HepG2 (cell line): ENCODE measurements around the gene MTMR3. TPM values are rescaled to one million over a fixed set of nuclear protein-coding genes. Genes with fewer than 3 reads are reported as not detected.

Experiments used
- ATAC-seq: fragments of 200-7000 bp; cut with Tn5 transposase; 3 replicates; pipeline ENCODE4 v1.9.1; 2020; ENCODE audit warnings: mild to moderate bottlenecking, moderate library complexity
- BruUV-seq: library from RNA; stranded (reverse); fragments of 400-500 nt; replicated peaks from 2 replicates; lab custom pipeline; 2021; lab: Mats Ljungman, UMichigan
- CTCF ChIA-PET: fragments of 300-600 bp; formaldehyde crosslinking; extraction: SDS; loops from one replicate; lab custom pipeline; 2021; ENCODE audit warnings: low total read pairs, inconsistent platforms, low intra/inter-chr PET ratio; lab: Yijun Ruan, JAX
- POLR2A ChIA-PET: fragments of 350-600 bp; sonication (Branson Sonifier 250); formaldehyde crosslinking; loops from one replicate; lab custom pipeline; 2020; ENCODE audit warnings: antibody characterized with exemption, inconsistent platforms; lab: Yijun Ruan, JAX
- DNase-seq: peaks from one replicate; pipeline ENCODE4 v3.0.0-alpha.2; 2015; ENCODE audit warnings: low spot score
- FAIRE-seq: peaks from 3 replicates; lab custom pipeline; 2011; peaks lifted over from hg19 to GRCh38; lab: Jason Lieb, UNC
- H2AFZ ChIP-seq: one replicate; pipeline ENCODE4 v1.6.1; 2011; ENCODE audit warnings: low read length, inconsistent platforms
- H3K27ac ChIP-seq: fragments of 300-600 bp; 3 replicates; pipeline ENCODE4 v1.8.0; 2011; ENCODE audit warnings: mixed run types, mild to moderate bottlenecking, mixed read lengths, low read length, inconsistent platforms; ENCODE audit not compliant: insufficient read depth; ENCODE audit errors: extremely low read length
- H3K27me3 ChIP-seq, 2 experiments: fragments of 200-600 bp in 1 of 2; 2 replicates in 1 of 2; 3 replicates in 1 of 2; pipeline versions ENCODE4 v1.6.0 to v1.8.0; 2011; ENCODE audit warnings: low read length in 2 of 2, mild to moderate bottlenecking in 2 of 2, moderate library complexity in 2 of 2, inconsistent platforms in 1 of 2; ENCODE audit not compliant: insufficient read depth in 2 of 2, control insufficient read depth in 1 of 2
- H3K36me3 ChIP-seq, 2 experiments: fragments of 200-600 bp in 1 of 2; replicated peaks in 1 of 2; 2 replicates in 1 of 2; 3 replicates in 1 of 2; pipeline versions ENCODE4 v1.5.1 to v1.8.0; 2011; ENCODE audit warnings: low read length in 2 of 2, inconsistent platforms in 1 of 2; ENCODE audit not compliant: insufficient read depth in 2 of 2, control insufficient read depth in 1 of 2
- H3K4me1 ChIP-seq: 2 replicates; pipeline ENCODE4 v1.5.1; 2012; ENCODE audit warnings: low read length, inconsistent platforms; ENCODE audit not compliant: insufficient read depth
- H3K4me2 ChIP-seq: 2 replicates; pipeline ENCODE4 v1.6.0; 2011; ENCODE audit warnings: low read depth, low read length, inconsistent platforms
- H3K4me3 ChIP-seq, 3 experiments: fragments of 200-600 bp in 1 of 3; sonication (generic), shearing (Covaris generic) in 1 of 3; replicated peaks in 1 of 3; 2 replicates each; pipeline ENCODE4 v1.5.1; 2011 to 2016; ENCODE audit warnings: low read length in 3 of 3, inconsistent platforms in 2 of 3, low read depth in 2 of 3, mild to moderate bottlenecking in 2 of 3, control low read depth in 1 of 3, mixed read lengths in 1 of 3; ENCODE audit not compliant: insufficient read depth in 1 of 3
- H3K79me2 ChIP-seq: one replicate; pipeline ENCODE4 v1.6.1; 2011; ENCODE audit warnings: low read length, inconsistent platforms; ENCODE audit not compliant: insufficient read depth
- H3K9ac ChIP-seq: 2 replicates; pipeline ENCODE4 v1.6.0; 2011; ENCODE audit warnings: mild to moderate bottlenecking, low read depth, low read length, inconsistent platforms; ENCODE audit not compliant: insufficient read depth
- H3K9me3 ChIP-seq: 2 replicates; pipeline ENCODE4 v1.5.1; 2012; ENCODE audit warnings: mild to moderate bottlenecking, low read length
- H4K20me1 ChIP-seq: 2 replicates; pipeline ENCODE4 v1.6.0; 2011; ENCODE audit warnings: inconsistent platforms, mild to moderate bottlenecking, low read length, moderate library complexity; ENCODE audit not compliant: insufficient read depth
- ATF2 ChIP-seq: sonication (generic); formaldehyde crosslinking; IDR thresholded peaks from 2 replicates; pipeline ENCODE4 v1.4.0; 2020; ENCODE audit warnings: missing genetic modification reagents
- FLYWCH1 ChIP-seq: sonication (generic); formaldehyde crosslinking; IDR thresholded peaks from 2 replicates; pipeline ENCODE4 v1.8.1; 2023; ENCODE audit warnings: mild to moderate bottlenecking, missing genetic modification reagents
- HIVEP1 ChIP-seq: sonication (generic); formaldehyde crosslinking; IDR thresholded peaks from 2 replicates; pipeline ENCODE4 v1.4.0; 2020; ENCODE audit warnings: mild to moderate bottlenecking, missing genetic modification reagents
- HNF1A ChIP-seq, 2 experiments: sonication (generic) in 1 of 2; formaldehyde crosslinking in 1 of 2; IDR thresholded peaks; 2 replicates each; pipeline versions ENCODE4 v1.4.0 to v1.6.1; 2016 to 2020; ENCODE audit warnings: borderline replicate concordance in 1 of 2, low read depth in 1 of 2, mild to moderate bottlenecking in 1 of 2, missing genetic modification reagents in 1 of 2
- IRX3 ChIP-seq: sonication (generic); formaldehyde crosslinking; IDR thresholded peaks from 2 replicates; pipeline ENCODE4 v1.8.1; 2023; ENCODE audit warnings: mild to moderate bottlenecking, low read depth, missing genetic modification reagents, borderline replicate concordance
- KDM4B ChIP-seq: sonication (generic); formaldehyde crosslinking; IDR thresholded peaks from 2 replicates; pipeline ENCODE4 v1.4.0; 2020; ENCODE audit warnings: missing genetic modification reagents
- MED8 ChIP-seq: sonication (generic); formaldehyde crosslinking; IDR thresholded peaks from 2 replicates; pipeline ENCODE4 v1.8.1; 2023; ENCODE audit warnings: mild to moderate bottlenecking, missing genetic modification reagents; ENCODE audit not compliant: insufficient replicate concordance
- NCOA5 ChIP-seq: sonication (generic); formaldehyde crosslinking; IDR thresholded peaks from 2 replicates; pipeline ENCODE4 v1.4.0; 2020; ENCODE audit warnings: missing genetic modification reagents
- NPAS2 ChIP-seq: sonication (generic); formaldehyde crosslinking; IDR thresholded peaks from 2 replicates; pipeline ENCODE4 v1.8.0; 2022; ENCODE audit warnings: mild to moderate bottlenecking, missing genetic modification reagents, borderline replicate concordance
- RNF2 ChIP-seq: fragments of 450-650 bp; conservative IDR thresholded peaks from 2 replicates; pipeline ENCODE4 v1.6.1; 2016; ENCODE audit warnings: low read depth
- TCF7L2 ChIP-seq: IDR thresholded peaks from 2 replicates; pipeline ENCODE4 v1.6.1; 2011; ENCODE audit warnings: mild to moderate bottlenecking, low read depth, low read length, moderate library complexity
- THAP9 ChIP-seq: sonication (generic); formaldehyde crosslinking; IDR thresholded peaks from 2 replicates; pipeline ENCODE4; 2020; ENCODE audit warnings: missing genetic modification reagents, mild to moderate bottlenecking, borderline replicate concordance
- ZBTB34 ChIP-seq: sonication (generic); formaldehyde crosslinking; IDR thresholded peaks from 2 replicates; pipeline ENCODE4 v1.8.0; 2022; ENCODE audit warnings: mild to moderate bottlenecking, missing genetic modification reagents
- ZNF30 ChIP-seq: sonication (generic); formaldehyde crosslinking; IDR thresholded peaks from 2 replicates; pipeline ENCODE4 v1.5.0; 2020; ENCODE audit warnings: mild to moderate bottlenecking, missing genetic modification reagents
- ZNF746 ChIP-seq: sonication (generic); formaldehyde crosslinking; IDR thresholded peaks from 2 replicates; pipeline ENCODE4 v1.8.0; 2022; ENCODE audit warnings: mild to moderate bottlenecking, missing genetic modification reagents
- WGBS: methylation state at CpG from one replicate; pipeline ENCODE4 v1.1.6; 2017; ENCODE audit warnings: low lambda C conversion rate; 5-methylcytosine and 5-hydroxymethylcytosine counted together
- in situ Hi-C: cut with HindIII; loops from 2 replicates; pipeline ENCODE4 v1.10.0; 2017; ENCODE audit warnings: low pct_unique_long_range_greater_than_20kb; ENCODE audit not compliant: extremely low pct_ligation_motif_present
- intact Hi-C: fragments of 100-400 bp; cut with micrococcal nuclease; formaldehyde crosslinking; loops from one replicate; pipeline ENCODE4 v1.10.0; 2022; ENCODE audit not compliant: unreplicated experiment
- polyA plus RNA-seq, 8 experiments: library from polyadenylated mRNA; depleted of rRNA in 3 of 8; stranded (reverse) in 7 of 8; unstranded in 1 of 8; fragments of >200 nt; fragmentation: Illumina TruSeq in 4 of 8; extraction: Trizol in 4 of 8; gene quantifications; 2 replicates each; pipeline versions ENCODE4 v1.2.1 to v1.2.3, GENCODE V29; 2011 to 2016; ENCODE audit warnings: low read depth in 4 of 8, missing spikeins in 1 of 8, mixed read lengths in 1 of 8; ENCODE audit not compliant: insufficient read depth in 1 of 8
- total RNA-seq, 5 experiments: library from RNA; depleted of rRNA; stranded (reverse); fragments of >200 nt; fragmentation: Illumina TruSeq; extraction: Trizol; gene quantifications; 2 replicates each; pipeline ENCODE4 v1.2.3, GENCODE V29; 2016; ENCODE audit warnings: low read depth in 1 of 5

Gene MTMR3
- total and polyA plus RNA-seq, 2 of the 13 experiments (the other 11 are each of a cell fraction or from before 2014, with no cell fraction given) = 12.6 to 24.8 TPM

- Histone ChIP-seq H4K20me1 (no peaks in the 10 kb centered on the region), H2AFZ (no peak overlapping the region), H3K36me3 (peaks cover 24 to 72% of the 10 kb centered on the region in 2 experiments), H3K4me2 (no peak overlapping the region), H3K27me3 (no peaks in the 10 kb centered on the region), H3K4me3 (no peak overlapping the region), H3K4me1 (no peaks in the 10 kb centered on the region), H3K27ac (no peak overlapping the region), H3K9me3 (no peaks in the 10 kb centered on the region), H3K79me2 (no peaks in the 10 kb centered on the region), H3K9ac (no peak overlapping the region)
- in situ Hi-C loops = no loop called here
- ChIA-PET CTCF (no interaction called here), POLR2A (no interaction called here)
- FAIRE-seq (no peak), ATAC-seq (no peak), DNase-seq (no peak)
- no TSS peak for BruUV-seq
- 96% methylated on average over 4 of the region's 4 CpGs for WGBS
- intact Hi-C loops = no loop called here
- TF ChIP-seq ZNF746 (CRISPR knock-in tag) (no peak), TCF7L2 (no peak), MED8 (CRISPR knock-in tag) (no peak), IRX3 (CRISPR knock-in tag) (no peak), ZBTB34 (CRISPR knock-in tag) (no peak), NCOA5 (CRISPR knock-in tag) (no peak), KDM4B (CRISPR knock-in tag) (no peak), THAP9 (CRISPR knock-in tag) (no peak), ATF2 (CRISPR knock-in tag) (no peak), HNF1A (IDR thresholded peaks at IDR 0.05; ENCODE audit: low read depth) (no peak), HNF1A (CRISPR knock-in tag; IDR thresholded peaks at IDR 0.05; ENCODE audit: borderline replicate concordance) (no peak), RNF2 (no peak), NPAS2 (no peak), HIVEP1 (no peak), FLYWCH1 (CRISPR knock-in tag) (no peak), ZNF30 (CRISPR knock-in tag) (no peak)
Measured at GRCh38 chr22:30016596-30016995, 133.6 kb downstream of the MTMR3 start.
